Stimulated activated CD4-positive, alpha-beta T cell treated with anti-CD3 and anti-CD28 coated beads, Interleukin-1b, Interleukin-23, amount 100 ng/mL, for 4 hours (primary cell): ENCODE data around the gene TMEM123.

Experiments used
- DNase-seq, 2 donors: peaks; one replicate each; pipeline ENCODE4 v3.0.0-alpha.2; 2020; ENCODE audit warnings: low read depth in 2 of 2

Gene TMEM123

DNA sequence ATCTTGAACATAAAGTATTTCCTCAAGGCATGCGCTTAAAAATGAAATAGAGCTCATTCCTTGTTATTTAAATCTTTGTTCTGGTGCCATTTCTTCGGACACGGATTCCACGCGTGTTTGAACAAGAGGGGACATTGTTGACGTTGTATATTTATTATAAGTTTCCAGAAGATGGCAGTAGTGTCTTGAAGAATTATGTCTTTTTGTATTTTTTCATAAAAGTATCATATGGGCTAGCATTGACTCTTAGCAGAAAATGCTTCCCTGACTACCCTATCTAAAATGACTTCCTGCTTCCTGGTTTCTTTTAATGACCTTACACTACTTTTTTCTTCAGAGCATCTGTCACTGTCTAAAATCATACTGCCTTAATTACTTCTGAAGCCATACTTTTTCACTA is 85.2 kb downstream of the TMEM123 start:
- no peak for DNase-seq

DNA sequence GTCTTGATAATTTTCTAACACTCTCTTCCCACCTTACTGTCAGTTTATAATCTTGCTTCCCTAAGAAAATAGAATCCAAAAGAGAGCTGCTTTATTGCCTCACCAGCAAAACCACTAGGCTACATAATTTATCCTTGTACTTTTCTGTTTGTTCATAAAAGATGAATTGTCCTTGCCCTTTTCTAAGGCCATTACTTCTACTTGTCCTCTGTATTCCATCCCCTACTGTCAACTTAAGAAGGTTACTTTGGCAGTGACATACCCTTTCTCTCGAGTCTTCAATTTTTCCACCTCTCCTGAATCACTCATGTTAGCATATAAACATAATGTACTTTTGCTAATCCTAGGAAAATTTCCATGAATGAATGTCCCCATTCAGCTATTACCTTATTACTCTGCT is 87.6 kb downstream of the TMEM123 start:
- DNase-seq: no peak

DNA sequence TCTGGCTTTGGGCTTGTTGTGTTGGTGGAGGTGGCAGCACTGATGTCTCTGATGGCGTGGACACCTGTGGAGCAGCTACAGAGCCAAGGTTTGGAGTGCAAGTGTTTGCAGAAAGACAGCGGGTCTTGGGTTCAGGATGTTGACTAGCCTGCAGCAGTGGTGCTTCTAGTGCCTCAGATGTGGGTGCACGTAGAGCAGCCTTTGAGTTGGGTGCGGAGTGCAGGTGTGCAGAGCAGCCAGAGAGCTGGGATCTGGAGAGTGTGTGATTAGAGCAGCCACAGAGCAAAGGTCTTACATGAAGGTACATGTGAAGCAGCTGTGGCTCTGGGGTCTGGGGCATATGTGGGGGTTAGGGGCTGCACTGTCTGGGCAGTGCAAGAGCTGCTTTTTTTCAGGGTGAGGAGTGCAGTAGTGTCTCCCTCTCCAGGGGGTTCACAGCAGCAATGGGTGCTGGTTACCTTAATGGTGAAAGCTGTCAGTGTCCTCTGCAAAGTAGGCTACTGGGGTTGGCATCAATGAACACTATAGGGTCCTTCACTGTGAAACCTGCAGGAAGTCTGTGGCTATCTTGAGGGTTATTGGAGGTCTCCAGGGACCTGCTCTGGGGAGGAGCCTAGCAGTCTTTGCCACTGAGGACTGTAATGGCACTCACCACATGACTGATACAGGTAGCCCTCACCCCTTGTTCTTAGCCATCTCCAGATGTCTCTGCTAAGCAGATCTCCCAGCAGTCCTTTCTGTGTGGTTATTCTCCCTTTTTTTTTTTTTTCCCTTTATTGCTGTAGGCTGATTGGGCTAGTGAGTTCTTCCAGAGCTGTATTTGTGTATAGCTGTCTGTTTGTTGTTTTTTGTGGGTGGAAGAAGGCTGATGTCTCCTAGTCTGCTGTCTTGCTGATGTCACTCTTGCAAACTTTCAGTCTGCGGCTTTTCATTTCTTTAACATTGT is 91.2 kb downstream of the TMEM123 start:
- DNase-seq: no peak

DNA sequence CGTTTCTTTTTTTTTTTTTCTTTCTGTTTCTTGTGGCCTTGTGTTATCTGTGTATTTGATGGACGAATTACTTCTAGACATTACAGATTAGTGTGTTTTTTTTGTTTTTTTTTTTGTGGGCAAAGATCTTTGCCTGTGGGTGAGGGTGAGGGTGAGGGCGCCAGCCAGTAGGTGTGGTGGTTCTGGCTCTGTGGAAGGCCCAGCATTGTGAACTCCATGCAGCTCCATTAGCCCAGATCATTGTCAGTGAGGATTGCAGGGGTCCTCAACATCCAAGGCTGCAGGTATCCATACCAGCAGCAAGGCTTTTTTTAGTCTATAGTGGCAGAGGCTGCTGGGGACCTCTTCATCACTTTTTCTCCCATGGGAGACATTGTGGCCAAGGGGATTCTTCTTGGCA is 91.9 kb downstream of the TMEM123 start:
- no peak for DNase-seq

DNA sequence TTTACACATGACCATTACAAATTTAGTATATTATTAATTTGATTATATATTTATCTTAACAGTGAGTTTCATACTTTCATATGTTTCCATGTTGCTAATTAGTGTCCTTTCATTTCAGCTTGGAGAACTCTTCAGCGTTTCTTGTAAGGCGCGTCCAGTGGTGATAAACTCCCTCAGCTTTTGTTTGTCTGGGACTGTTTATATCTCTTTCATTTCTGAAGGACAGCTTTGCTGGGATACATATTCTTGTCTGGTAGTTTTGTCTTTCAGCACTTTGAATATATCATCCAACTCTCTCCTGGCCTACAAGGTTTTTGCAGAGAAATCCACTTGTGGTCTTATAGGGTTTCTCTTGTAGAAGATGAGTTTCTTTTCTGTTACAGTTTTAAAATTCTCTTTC is 93.2 kb downstream of the TMEM123 start:
- DNase-seq: no peak

DNA sequence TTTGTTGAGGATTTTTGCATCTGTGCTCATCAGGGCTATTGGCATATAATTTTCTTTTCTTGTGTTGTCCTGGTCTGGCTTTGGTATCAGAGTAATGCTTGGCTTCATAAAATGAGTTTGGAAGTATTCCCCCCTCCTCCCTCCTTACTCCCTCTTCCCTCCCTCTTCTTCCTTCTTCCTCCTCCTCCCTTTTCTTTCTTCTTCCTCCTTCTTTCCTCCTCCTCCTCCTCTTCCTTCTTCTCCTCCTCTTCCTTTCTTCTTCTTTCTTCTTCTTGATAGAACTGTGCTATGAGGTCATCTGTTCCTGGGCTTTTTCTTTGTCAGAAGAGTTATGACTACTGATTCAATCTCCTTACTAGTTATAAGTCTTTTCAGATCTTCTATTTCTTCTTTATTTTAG is 95.4 kb downstream of the TMEM123 start:
- DNase-seq: no peak

DNA sequence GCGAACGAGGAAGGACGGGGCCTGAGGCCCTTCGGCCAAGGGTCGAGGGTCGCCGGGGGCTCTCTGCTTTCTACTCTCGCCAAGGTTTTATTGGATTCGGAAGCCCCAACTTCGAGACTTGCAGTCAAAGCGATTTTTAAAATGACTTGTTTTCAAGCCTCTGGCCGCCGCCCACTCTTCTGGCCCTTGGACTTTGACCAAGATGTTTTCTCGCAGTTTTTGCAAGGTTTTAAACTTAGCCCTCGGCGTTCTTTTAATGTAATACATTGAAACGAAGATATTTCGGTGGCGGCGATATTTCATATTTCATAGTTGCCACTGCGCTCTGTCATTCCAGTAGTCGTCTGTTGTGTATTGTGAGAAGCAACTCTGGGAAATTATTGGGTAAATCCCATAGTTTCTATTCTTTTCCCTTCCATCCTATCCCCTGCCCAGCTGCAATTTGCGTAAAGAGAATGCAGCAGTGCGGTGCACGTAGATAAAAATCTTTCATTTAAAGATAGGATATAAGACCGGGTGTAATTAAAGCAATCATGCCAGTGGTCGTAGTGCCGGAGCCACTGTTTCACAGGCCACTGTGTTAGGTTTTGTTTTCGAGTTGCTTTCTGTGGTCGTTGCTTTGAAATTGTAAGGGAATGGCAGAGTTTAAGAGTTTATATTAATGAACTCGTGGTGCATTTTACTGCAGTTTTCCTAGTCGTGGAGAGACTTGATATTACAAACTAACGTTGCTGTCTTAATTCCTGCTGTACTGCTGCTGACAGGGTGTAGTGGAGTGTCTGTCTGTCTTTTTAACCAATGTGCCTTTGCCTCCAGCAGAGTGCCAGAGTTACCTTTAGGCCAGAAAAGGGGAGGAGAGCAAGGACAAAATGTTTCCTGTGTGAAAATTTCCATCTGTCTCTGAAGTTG is 104.8 kb downstream of the TMEM123 start:
- no peak for DNase-seq

DNA sequence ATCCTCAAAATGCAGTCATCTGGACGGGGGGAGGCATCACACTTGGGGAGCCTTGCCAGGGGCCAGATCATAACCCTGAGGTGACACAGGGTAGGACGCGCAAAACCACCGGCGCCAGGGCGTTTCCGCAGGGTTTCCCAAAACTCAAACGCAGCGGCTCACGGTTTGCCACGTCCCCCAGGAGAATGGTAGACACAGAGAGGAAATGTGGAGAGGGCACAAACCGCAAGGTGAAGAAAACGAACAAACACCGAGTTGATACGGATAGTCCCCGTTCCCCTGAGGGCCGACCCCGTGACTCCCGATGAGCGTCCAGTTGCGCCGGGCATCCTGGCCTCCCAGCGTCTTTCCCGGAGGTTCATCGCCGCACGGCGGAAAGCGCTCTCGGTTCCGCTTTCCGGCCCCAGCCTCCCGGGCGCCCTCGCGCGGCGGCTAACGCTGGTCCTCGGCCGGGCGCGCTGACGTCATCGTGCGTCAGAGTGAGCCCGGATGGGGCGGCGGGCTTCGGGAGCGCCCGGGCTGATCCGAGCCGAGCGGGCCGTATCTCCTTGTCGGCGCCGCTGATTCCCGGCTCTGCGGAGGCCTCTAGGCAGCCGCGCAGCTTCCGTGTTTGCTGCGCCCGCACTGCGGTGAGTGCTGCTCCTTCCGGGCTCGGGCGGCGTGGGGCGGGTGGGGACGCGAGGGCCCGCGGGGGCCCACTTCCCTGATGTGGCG is 105.7 kb downstream of the TMEM123 start, which contains the start of gene BIRC2:
Gene BIRC2 (plus strand): TSS at position 467 of the 714 bp plus-strand sequence. CDS start 2,641 bp downstream, outside the sequence.
- peak; percentile 92 to 97 for DNase-seq

DNA sequence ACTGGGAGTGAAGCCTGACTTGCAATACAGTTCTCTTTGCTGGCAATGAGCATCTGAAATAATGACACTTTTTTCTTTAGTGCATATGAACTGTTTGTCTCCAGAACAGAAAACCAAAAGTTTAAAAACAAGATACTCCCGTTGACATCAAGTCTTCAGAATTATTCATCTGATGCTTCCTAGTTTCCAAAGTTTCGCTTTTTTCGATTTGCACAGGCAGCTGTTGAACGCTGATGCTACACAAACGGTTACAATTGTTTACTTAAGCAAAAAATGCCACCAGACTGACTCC is 106.2 kb downstream of the TMEM123 start:
- no peak for DNase-seq
